Panc1 (cell line): ENCODE results near the gene TTC27. TPM values are rescaled to one million over a fixed set of nuclear protein-coding genes. Genes with fewer than 3 reads are reported as not detected.

Experiments used
- ATAC-seq: fragments of 200-7000 bp; cut with Tn5 transposase; 2 replicates; pipeline ENCODE4 v1.9.1; 2020; ENCODE audit warnings: mild to moderate bottlenecking, moderate library complexity
- BruUV-seq: library from RNA; stranded (reverse); fragments of 400-500 nt; replicated peaks from 2 replicates; lab custom pipeline; 2021; lab: Mats Ljungman, UMichigan
- CTCF ChIA-PET: fragments of 300-600 bp; sonication (Branson Sonifier 250); formaldehyde crosslinking; loops from one replicate; lab custom pipeline; 2022; ENCODE audit warnings: antibody characterized with exemption; lab: Charles Lee
- POLR2A ChIA-PET: fragments of 300-600 bp; sonication (Branson Sonifier 250); formaldehyde crosslinking; loops from one replicate; lab custom pipeline; 2022; ENCODE audit warnings: antibody characterized with exemption; lab: Charles Lee
- DNase-seq: peaks from one replicate; pipeline ENCODE4 v3.0.0-alpha.2; 2010; ENCODE audit warnings: low read depth, low spot score
- H3K27ac ChIP-seq: 2 replicates; pipeline ENCODE4 v1.5.1; 2011; ENCODE audit warnings: mild to moderate bottlenecking, low read length, inconsistent platforms
- H3K27me3 ChIP-seq: fragments of 200-500 bp; sonication (Bioruptor generic); 2 replicates; pipeline ENCODE4 v1.6.0; 2014; ENCODE audit warnings: low read length, inconsistent platforms; ENCODE audit not compliant: control insufficient read depth, insufficient read depth
- H3K36me3 ChIP-seq: fragments of 200-500 bp; sonication (Bioruptor generic); 2 replicates; pipeline ENCODE4 v1.5.1; 2014; ENCODE audit warnings: inconsistent platforms, mild to moderate bottlenecking, low read length, moderate library complexity; ENCODE audit not compliant: control insufficient read depth, insufficient read depth
- H3K4me1 ChIP-seq: 2 replicates; pipeline ENCODE4 v1.5.1; 2011; ENCODE audit warnings: inconsistent platforms, mild to moderate bottlenecking, low read length, moderate library complexity; ENCODE audit not compliant: control insufficient read depth, insufficient read depth
- H3K4me3 ChIP-seq, 2 experiments: 2 replicates each; pipeline ENCODE4 v1.5.1; 2011 to 2012; ENCODE audit warnings: low read depth in 2 of 2, low read length in 2 of 2, mild to moderate bottlenecking in 2 of 2, inconsistent platforms in 1 of 2, moderate library complexity in 1 of 2
- H3K9me3 ChIP-seq: fragments of 200-500 bp; sonication (Bioruptor generic); 2 replicates; pipeline ENCODE4 v1.5.1; 2014; ENCODE audit warnings: low read depth, mild to moderate bottlenecking, inconsistent platforms, low read length, moderate library complexity; ENCODE audit not compliant: control insufficient read depth, insufficient read depth
- CTCF ChIP-seq: fragments of 450-650 bp; IDR thresholded peaks from 2 replicates; pipeline ENCODE4 v1.5.1; 2017; ENCODE audit warnings: mild to moderate bottlenecking
- POLR2AphosphoS5 ChIP-seq: IDR thresholded peaks from 2 replicates; pipeline ENCODE4 v1.6.1; 2012; ENCODE audit warnings: mild to moderate bottlenecking, low read depth, low read length, moderate library complexity
- REST ChIP-seq, 2 experiments: IDR thresholded peaks; 2 replicates each; pipeline ENCODE4 v1.6.1; 2011 to 2012; ENCODE audit warnings: low read depth in 2 of 2, control low read depth in 1 of 2, low read length in 1 of 2, mild to moderate bottlenecking in 1 of 2, moderate library complexity in 1 of 2; ENCODE audit not compliant: insufficient read depth in 1 of 2
- SIN3A ChIP-seq: IDR thresholded peaks from 2 replicates; pipeline ENCODE4 v1.6.1; 2012; ENCODE audit warnings: low read depth, mild to moderate bottlenecking, low read length, moderate library complexity, borderline replicate concordance; ENCODE audit not compliant: insufficient read depth
- TCF7L2 ChIP-seq: IDR thresholded peaks from 2 replicates; pipeline ENCODE4 v1.6.1; 2011; ENCODE audit warnings: mild to moderate bottlenecking, low read depth, low read length, inconsistent platforms
- in situ Hi-C: cut with HindIII; loops from 2 replicates; pipeline ENCODE4 v1.10.0; 2016; ENCODE audit warnings: low sequenced_read_pairs, low pct_unique_long_range_greater_than_20kb
- intact Hi-C: fragments of 100-400 bp; cut with micrococcal nuclease; formaldehyde crosslinking; loops from one replicate; pipeline ENCODE4 v1.10.0; 2022; ENCODE audit not compliant: unreplicated experiment
- total RNA-seq: library from RNA; stranded (reverse); gene quantifications from one replicate; pipeline ENCODE4 v1.2.1, GENCODE V29; 2021; ENCODE audit not compliant: unreplicated experiment

The TTC27 gene
- total RNA-seq, 1 experiment from 2014 or later: 24.7 TPM

- intact Hi-C loops: no loop called here
Observed at GRCh38 chr2:32820701-32821100, 192.9 kb downstream of the TTC27 start.

GRCh38 chr2:32824070-32824809 is 196.4 kb downstream of the TTC27 start:
- Histone ChIP-seq H3K9me3 (no peaks in the 10 kb centered on the region), H3K36me3 (no peaks in the 10 kb centered on the region; the same call in 1 of the 2 replicates), H3K27me3 (no peaks in the 10 kb centered on the region), H3K4me1 (no peaks in the 10 kb centered on the region), H3K27ac (no peak overlapping the region), H3K4me3 (no peak overlapping the region)
- CTCF ChIA-PET: no interaction called here
- TF ChIP-seq CTCF: no peak
- TF ChIP-seq REST (IDR thresholded peaks at IDR 0.05; ENCODE audit: insufficient read depth in 1 of 2, low read depth in 2 of 2, low read length in 1 of 2): no peak
- no peak for TF ChIP-seq TCF7L2
- no peak for TF ChIP-seq POLR2AphosphoS5
- no peak for TF ChIP-seq SIN3A
- DNase-seq: no peak
- POLR2A ChIA-PET: interaction anchor here (0.6 kb wide), 1 partner anchor 12 kb away, joined by 3 read pairs; no protein-coding TSS in a partner anchor
- ATAC-seq: no peak
- no TSS peak for BruUV-seq
- intact Hi-C loops (no loop called here), in situ Hi-C loops (no loop called here)

More at GRCh38 chr2:32820701-32821100, 192.9 kb downstream of the TTC27 start:
- ATAC-seq (no peak), DNase-seq (no peak)
- no peaks in the 10 kb centered on the region for H3K4me1 ChIP-seq
- in situ Hi-C loops: no loop called here
- no peaks in the 10 kb centered on the region for H3K9me3 ChIP-seq
- TF ChIP-seq POLR2AphosphoS5 (no peak), CTCF (no peak), TCF7L2 (no peak)
- H3K27ac ChIP-seq: no peak overlapping the region
- no peaks in the 10 kb centered on the region for H3K27me3 ChIP-seq
- ChIA-PET POLR2A (no interaction called here), CTCF (no interaction called here)
- no peaks in the 10 kb centered on the region; the same call in 1 of the 2 replicates for H3K36me3 ChIP-seq
- H3K4me3 ChIP-seq: no peak overlapping the region
- no TSS peak for BruUV-seq
